CD4-positive, alpha-beta T cell treated with Interleukin-17A for 1 hour (primary cell): ENCODE measurements around the gene NXN.
"Not testable (repeated sequence)": the region's sequence is repeated elsewhere in the genome, so short reads cannot be mapped to it uniquely, and the experiment has no call there.

Experiments
- DNase-seq: peaks from one replicate; pipeline ENCODE4 v3.0.0-alpha.2; 2020

NXN gene

GRCh38 chr17:752002-752619 is 227.5 kb downstream of the NXN start, which contains the start of gene GEMIN4:
Gene GEMIN4 (minus strand): TSS chr17:752264. CDS start chr17:752142, 122 bp downstream.
- DNase-seq, result peak; percentile 97

GRCh38 chr17:751269-752001 is 228.1 kb downstream of the NXN start:
- peak; percentile 57 for DNase-seq

GRCh38 chr17:750431-751037 is 229.0 kb downstream of the NXN start:
- no peak for DNase-seq

- not testable (repeated sequence) for DNase-seq
Observed at GRCh38 chr17:749359-749758, 230.2 kb downstream of the NXN start.
